Measurements from ENCODE around the gene C20orf141.
"Not testable (repeated sequence)": the region's sequence is repeated elsewhere in the genome, so short reads cannot be mapped to it uniquely, and the experiment has no call there.

The C20orf141 gene, protein sequence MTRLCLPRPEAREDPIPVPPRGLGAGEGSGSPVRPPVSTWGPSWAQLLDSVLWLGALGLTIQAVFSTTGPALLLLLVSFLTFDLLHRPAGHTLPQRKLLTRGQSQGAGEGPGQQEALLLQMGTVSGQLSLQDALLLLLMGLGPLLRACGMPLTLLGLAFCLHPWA

DNA sequence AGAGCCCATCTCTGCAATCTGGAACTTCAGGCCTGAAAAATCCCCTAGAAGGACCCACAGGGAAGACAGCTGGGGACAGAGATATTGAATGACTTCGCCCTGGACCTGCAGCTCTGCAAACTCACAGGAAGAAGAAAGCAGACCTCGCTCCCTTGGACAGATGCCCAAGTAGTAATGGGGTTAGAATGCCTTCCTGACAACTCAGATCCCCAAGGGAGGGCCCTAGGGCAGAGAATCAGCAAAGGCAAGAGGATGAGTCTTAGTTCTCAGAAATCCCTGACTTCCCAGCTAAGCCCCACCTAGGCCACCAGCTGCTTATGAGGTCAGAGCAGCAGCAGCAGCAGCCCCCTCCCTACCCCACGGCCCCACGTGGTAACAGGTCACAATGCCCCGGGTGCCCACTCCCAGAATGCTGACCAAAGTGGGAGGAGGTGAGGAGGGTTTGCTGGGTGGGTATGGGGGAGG is at the start of gene C20orf141:
C20orf141 (plus strand) TSS at position 401 of the 465 bp plus-strand sequence. CDS start 198 bp downstream, outside the sequence.
- Mint-ChIP-seq H3K4me3 (no peak within 1 kb of the TSS), H3K27me3 (peaks cover 53% of the 10 kb centered on the region), H3K9me3 (peaks cover 9 to 12% of the 10 kb centered on the region in 2 donors), H3K27ac (no peak within 1 kb of the TSS), H3K4me1 (no peaks in the 10 kb centered on the region)
- DNase-seq, result no peak
- ATAC-seq, result no peak

DNA sequence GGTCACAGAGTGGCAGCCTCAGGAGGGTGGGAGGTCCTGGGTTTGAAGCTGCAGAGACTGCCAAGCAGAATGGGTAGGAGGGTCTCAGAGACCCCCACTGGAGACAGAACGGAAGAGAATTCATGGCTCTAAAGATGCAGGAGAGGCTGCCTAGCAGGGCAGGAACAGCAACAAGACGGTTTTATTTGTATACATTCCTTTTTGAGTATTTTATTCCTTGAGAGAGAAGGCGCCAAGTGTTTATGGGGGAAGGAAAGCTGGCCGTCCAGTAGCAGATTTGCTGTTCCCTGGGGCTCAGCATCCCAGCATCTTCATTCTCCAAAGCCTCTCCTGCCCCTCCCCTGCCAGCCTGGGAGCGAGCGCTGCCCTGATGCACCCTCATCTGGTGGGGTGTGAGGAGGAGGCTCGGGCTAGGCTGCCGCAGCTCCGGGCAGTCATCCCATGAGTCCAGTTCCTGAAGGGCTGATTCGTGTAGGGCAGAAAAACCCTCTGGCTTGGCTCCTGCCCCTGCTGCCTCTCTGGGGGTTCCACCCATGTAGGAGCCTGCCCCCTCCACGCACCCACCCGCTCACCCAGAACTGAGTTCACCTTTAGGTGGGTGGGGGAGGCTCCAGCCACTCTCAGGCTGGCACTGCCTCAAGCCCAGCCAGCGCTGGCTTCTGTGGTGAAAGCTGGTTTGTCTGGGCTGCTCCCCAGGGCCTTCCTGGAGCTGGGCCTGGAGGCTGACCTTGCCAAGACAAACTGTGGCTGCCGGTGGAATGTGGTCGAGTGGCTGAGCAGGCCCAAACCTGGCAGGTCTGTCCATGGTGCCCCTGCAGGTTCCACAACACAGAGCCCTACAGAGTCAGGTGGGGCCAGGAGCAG is 46.8 kb upstream of the C20orf141 start:
- Mint-ChIP-seq H3K27me3 (peaks cover 39% of the 10 kb centered on the region), H3K27ac (no peak overlapping the region), H3K4me3 (no peak overlapping the region), H3K4me1 (peaks cover 6% of the 10 kb centered on the region), H3K9me3 (no peaks in the 10 kb centered on the region)
- ATAC-seq (no peak), DNase-seq (no peak)

DNA sequence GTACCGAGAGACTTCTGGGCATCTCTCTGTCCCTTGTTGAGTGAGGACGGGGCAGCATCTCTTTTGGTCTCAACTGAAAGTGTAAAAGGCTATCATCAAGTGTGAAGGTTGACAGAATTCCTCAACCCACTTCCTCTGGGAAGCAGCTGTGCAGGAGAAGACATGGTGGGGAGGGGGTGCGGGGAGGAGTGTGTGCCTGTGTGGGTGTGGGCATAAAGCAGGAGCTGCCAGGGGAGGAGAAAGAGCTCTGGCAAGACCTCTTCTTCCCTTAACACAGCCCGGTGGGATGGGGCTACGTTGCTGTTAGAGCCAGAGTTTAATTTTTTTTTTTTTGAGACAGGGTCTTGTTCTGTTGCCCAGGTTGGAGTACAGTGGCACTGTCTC is 46.2 kb upstream of the C20orf141 start:
- Mint-ChIP-seq H3K9me3 (no peaks in the 10 kb centered on the region), H3K4me3 (no peak overlapping the region), H3K4me1 (peaks cover 6% of the 10 kb centered on the region), H3K27me3 (peaks cover 34% of the 10 kb centered on the region), H3K27ac (no peak overlapping the region)
- DNase-seq (no peak), ATAC-seq (no peak)

DNA sequence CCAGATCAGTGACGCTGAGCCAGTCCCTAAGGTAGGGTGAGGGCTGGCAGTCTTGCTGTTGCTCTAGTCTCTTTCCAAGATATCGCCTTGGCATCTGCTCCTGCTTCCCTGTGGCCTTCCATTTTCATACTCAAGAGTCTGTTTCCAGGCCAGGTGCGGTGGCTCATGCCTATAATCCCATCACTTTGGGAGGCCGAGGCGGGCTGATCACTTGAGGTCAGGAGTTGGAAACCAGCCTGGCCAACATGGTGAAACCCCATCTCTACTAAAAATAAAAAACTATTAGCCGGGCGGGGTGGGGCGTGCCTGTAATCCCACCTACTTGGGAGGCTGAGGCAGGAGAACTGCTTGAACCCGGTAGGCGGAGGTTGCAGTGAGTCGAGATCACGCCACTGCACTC is 44.7 kb upstream of the C20orf141 start:
- not testable (repeated sequence) for ATAC-seq, H3K4me3 Mint-ChIP-seq, H3K9me3 Mint-ChIP-seq, H3K27ac Mint-ChIP-seq, DNase-seq, H3K4me1 Mint-ChIP-seq
- H3K27me3 Mint-ChIP-seq, result peaks cover 34% of the 10 kb centered on the region

DNA sequence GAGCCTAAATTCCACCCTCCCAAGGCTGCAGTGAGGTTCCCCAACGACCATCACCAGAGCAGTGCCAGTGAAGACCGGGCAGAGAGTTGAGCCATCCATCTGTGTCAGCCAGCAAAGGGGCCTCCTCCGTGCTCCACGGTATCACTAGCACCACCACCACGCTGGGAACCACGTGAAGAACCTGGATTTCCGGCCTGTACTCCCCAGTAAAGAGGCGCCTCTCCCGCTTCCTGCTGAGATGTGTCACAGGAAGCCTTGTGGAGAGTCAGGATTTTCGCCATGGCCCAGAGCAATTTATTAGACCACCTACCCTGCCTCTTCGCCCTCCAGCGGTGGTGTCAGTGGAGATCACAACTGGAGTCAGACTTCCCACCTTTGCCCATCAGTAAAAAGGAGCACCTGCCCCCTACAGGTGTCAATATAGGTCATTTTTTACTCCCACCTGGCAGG is 43.1 kb upstream of the C20orf141 start:
- no peak overlapping the region for H3K4me3 Mint-ChIP-seq
- DNase-seq, result no peak
- peaks cover 6% of the 10 kb centered on the region for H3K4me1 Mint-ChIP-seq
- ATAC-seq, result peak; percentile 31
- no peaks in the 10 kb centered on the region for H3K9me3 Mint-ChIP-seq
- H3K27ac Mint-ChIP-seq, result no peak overlapping the region
- peaks cover 34% of the 10 kb centered on the region for H3K27me3 Mint-ChIP-seq

DNA sequence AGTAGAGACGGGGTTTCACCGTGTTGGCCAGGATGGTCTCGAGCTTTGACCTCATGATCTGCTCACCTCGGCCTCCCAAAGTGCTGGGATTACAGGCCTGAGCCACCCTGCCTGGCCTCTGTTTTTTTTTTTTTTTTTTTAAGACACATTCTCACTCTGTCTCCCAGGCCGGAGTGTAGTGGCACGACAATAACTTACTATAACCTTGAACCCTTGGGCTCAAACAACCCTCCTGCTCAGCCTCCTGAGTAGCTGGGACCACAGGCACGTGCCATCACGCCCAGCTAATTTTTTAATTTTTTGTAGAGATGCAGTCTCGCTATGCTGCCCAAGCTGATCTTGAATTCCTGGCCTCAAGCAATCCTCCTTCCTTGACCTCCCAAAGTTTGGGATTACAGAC is 41.0 kb upstream of the C20orf141 start:
- no peak for DNase-seq
- no peak overlapping the region for H3K4me3 Mint-ChIP-seq
- H3K27ac Mint-ChIP-seq, result no peak overlapping the region
- no peaks in the 10 kb centered on the region for H3K9me3 Mint-ChIP-seq
- H3K4me1 Mint-ChIP-seq, result peaks cover 6% of the 10 kb centered on the region
- H3K27me3 Mint-ChIP-seq, result peaks cover 21% of the 10 kb centered on the region
- ATAC-seq, result no peak

DNA sequence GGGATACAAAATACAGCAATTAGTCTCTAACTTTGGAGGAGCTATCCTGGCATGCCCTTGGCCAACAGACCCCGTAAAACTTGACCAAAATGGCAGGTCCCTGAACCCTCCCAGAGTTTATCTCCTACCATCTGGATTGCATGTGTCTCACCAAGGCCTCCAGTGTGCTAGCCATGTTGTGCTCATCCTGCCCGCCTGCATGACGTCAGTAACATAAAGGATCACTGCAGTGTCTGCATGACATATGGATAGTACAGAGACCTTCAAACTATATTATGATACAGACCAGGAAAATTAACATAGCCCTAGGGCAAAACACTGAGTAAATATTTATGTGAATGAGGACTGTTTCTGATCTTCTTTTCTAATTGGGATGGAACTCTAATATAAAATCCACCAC is 39.6 kb upstream of the C20orf141 start:
- Mint-ChIP-seq H3K4me3 (no peak overlapping the region), H3K27ac (peak overlapping the region in 1 of 2 donors; percentile 54), H3K4me1 (peaks cover 6% of the 10 kb centered on the region), H3K27me3 (peaks cover 8% of the 10 kb centered on the region), H3K9me3 (no peaks in the 10 kb centered on the region)
- ATAC-seq, result no peak
- no peak for DNase-seq

DNA sequence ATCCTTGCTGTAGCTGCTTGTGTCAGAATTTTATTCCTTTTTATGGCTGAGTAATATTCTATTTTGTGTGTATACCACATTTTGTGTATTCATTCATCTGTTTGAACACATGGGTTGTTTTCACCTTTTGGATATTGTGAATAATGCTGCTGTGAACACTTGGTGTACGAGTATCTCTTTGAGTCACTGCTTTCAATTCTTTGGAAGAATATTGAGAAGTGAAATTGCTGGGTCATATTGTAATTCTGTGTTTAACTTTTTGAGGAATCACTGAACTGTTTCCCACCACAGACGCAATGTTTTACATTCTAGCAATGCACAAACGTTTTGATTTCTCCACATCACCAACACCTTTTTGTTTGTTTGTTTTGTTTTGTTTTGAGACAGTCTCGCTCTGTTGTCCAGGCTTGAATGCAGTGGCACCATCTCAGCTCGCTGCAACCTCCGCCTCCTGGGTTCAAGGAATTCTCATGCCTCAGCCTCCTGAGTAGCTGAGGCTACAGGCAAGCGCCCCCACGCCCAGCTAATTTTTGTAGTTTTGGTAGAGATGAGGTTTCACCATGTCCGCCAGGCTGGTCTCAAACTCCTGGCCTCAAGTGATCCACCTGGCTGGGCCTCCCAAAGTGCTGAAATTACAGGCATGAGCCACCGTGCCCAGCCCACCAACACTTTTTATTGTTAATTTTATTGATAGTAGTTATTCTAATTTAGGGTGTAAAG is 36.0 kb upstream of the C20orf141 start:
- no peak overlapping the region for H3K4me3 Mint-ChIP-seq

DNA sequence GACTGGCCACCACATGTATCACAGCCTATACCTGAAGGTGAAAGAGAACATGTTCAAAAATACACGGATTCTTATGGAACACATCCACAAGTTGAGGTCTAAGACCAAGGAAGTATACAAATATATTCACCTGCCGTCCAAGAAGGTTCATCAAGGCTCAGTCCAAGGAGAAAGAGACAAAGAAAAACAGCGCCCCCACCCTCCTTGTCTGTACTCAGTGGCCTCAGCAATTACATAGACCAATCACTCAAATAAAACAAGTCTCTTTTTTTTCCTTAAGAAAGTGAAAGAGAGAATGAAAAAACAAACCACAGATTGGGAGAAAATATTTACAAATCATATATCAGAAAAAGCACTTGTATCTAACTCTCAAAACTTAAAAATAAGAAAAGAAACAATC is 33.8 kb upstream of the C20orf141 start:
- no peaks in the 10 kb centered on the region for H3K4me1 Mint-ChIP-seq

More for the DNA sequence above, 36.0 kb upstream of the C20orf141 start:
- H3K27ac Mint-ChIP-seq, result no peak overlapping the region
- ATAC-seq (no peak), DNase-seq (no peak)
- H3K4me1 Mint-ChIP-seq, result no peaks in the 10 kb centered on the region
- H3K27me3 Mint-ChIP-seq, result peaks cover 9% of the 10 kb centered on the region
- H3K9me3 Mint-ChIP-seq, result no peaks in the 10 kb centered on the region

DNA sequence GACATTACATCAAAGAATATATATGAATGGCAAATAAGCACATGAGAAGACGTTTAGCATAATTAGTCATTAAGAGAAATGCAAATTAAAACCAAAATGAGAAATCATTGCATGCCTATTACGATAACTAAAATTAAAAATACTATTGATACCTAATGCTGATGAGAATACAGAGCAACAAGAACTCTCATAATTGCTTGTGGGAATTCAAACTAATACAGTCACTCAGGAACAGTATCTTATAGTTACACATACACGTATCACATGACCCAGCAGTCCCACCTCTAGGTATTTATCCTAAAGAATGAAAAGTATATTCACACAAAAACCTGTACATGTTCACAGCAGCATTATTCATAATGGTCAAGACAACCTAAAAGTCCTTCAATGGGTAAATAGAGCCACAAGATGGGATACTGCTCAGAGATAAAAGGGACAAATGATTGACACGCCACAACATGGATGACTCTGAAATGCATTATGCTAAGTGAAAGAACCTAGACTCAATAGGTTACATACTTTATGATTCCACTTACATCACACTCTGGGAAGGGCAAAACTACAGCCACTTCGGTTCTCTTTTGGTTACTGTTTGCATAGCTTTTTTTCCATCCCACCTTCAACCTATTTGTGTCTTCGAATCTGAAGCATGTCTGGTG is 30.8 kb upstream of the C20orf141 start:
- peaks cover 16% of the 10 kb centered on the region for H3K27me3 Mint-ChIP-seq
- H3K27ac Mint-ChIP-seq, result no peak overlapping the region
- H3K9me3 Mint-ChIP-seq, result no peaks in the 10 kb centered on the region
- ATAC-seq (no peak), DNase-seq (no peak)
- no peak overlapping the region for H3K4me3 Mint-ChIP-seq
- no peaks in the 10 kb centered on the region for H3K4me1 Mint-ChIP-seq

More for the DNA sequence above, 33.8 kb upstream of the C20orf141 start:
- Mint-ChIP-seq H3K27me3 (peaks cover 9% of the 10 kb centered on the region), H3K4me3 (no peak overlapping the region), H3K9me3 (no peaks in the 10 kb centered on the region), H3K27ac (no peak overlapping the region)
- ATAC-seq, result no peak
- no peak for DNase-seq

DNA sequence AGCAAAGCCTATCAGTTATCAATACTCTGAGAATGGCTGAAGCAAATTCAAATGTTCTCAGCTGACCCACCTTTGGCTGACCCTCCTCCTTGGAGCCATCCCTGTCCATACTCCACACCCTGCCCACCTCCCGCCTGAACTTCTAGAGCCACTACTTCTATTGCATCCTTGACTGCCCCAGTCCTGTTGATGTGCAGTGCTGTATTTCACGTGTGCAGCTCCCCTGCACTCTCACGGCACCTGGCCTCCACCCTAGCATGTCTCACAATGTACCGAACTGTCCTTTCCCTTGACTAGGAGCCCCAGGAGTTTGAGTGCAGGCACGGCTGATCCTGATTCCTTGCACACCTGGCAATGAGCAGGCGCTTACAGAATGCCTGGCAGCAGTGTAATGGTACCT is 21.3 kb upstream of the C20orf141 start:
- no peak for DNase-seq
- no peak overlapping the region for H3K4me3 Mint-ChIP-seq
- ATAC-seq, result no peak

DNA sequence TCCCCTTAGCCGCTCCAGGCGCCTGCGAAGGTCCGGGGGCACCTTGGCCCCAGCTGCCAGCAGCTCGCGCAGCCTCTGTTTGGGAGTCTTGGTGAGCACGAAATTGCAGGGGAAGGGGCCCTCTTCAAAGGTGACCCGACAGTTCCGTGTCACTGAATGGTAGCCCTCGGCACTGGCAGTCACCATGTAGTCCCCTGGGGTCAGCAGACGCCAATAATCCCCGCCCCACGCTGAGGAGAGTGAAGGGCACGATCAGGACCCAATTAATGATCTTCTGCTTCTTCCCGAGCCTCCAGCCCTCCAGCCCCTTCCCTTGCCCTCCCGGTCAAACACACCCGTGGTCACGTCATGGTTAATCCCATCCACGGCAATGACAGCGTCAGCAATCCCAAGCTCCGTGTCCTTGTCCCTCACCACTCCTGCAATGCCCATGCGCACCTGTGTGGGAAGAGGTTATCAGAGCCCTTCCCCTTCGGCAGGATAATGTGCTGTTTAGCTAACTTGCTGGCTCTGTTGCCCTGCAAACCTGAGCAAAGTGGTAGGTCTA is 20.5 kb upstream of the C20orf141 start:
- no peak overlapping the region for H3K27ac Mint-ChIP-seq
- peaks cover 31% of the 10 kb centered on the region for H3K27me3 Mint-ChIP-seq

More for the DNA sequence above, 21.3 kb upstream of the C20orf141 start:
- Mint-ChIP-seq H3K9me3 (no peaks in the 10 kb centered on the region), H3K4me1 (peaks cover 9% of the 10 kb centered on the region), H3K27ac (no peak overlapping the region), H3K27me3 (peaks cover 28% of the 10 kb centered on the region)

DNA sequence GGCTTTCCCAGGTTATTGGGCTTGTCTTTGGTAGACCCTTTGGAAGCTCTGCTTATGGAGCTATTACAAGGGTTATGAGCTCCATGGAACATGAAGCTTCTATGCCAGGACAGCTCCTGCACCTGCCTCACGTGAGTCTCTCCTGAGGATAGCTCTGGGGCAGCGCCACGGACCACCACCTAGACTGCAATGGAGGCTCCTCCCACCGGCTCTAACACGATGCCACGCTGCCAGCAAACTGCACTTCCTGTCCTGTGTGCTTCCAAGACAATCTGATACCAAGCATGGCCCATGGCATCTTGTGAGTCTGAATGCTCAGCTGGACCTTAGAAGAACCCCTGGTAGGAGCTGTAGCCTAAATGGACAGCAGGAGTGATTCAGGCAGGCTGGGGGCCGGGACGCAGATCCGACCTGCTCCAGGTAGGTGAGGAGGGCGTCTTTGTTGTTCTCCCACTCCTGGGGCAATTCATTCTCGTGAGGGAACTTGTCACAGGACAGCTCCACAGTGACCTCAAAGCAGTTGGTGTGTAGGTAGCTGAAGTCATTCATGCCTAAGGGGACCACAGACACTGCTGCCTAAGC is 19.8 kb upstream of the C20orf141 start:
- no peak overlapping the region for H3K4me3 Mint-ChIP-seq
- H3K4me1 Mint-ChIP-seq, result peaks cover 24% of the 10 kb centered on the region
- H3K9me3 Mint-ChIP-seq, result no peaks in the 10 kb centered on the region
- no peak for DNase-seq
- no peak for ATAC-seq
- peaks cover 38% of the 10 kb centered on the region for H3K27me3 Mint-ChIP-seq
- no peak overlapping the region for H3K27ac Mint-ChIP-seq

More for the DNA sequence above, 20.5 kb upstream of the C20orf141 start:
- H3K4me1 Mint-ChIP-seq, result peaks cover 17% of the 10 kb centered on the region
- DNase-seq (no peak), ATAC-seq (no peak)
- no peak overlapping the region for H3K4me3 Mint-ChIP-seq
- no peaks in the 10 kb centered on the region for H3K9me3 Mint-ChIP-seq

DNA sequence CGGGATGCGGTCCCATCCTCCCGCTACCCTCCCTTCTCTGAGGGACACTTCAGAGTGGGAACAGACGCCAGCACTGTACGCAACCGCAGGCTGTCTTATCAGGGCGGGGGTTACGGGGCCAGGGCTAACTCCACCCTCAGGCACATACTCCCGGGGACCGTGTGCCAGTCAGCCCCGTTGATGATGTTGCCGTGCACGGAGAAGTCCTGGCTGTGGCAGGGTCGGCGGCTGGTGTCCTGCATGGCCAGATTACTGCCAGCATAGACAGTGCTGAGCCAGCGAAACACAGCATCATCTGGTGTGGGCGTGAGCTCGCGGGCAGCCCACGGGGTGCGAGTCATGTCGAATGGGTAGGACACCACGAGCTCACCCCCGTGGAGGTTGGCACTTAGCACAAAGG is 19.3 kb upstream of the C20orf141 start:
- H3K4me1 Mint-ChIP-seq, result peaks cover 27% of the 10 kb centered on the region
- ATAC-seq (no peak), DNase-seq (no peak)
- no peaks in the 10 kb centered on the region for H3K9me3 Mint-ChIP-seq
- H3K27ac Mint-ChIP-seq, result no peak overlapping the region
- peaks cover 43% of the 10 kb centered on the region for H3K27me3 Mint-ChIP-seq
- no peak overlapping the region for H3K4me3 Mint-ChIP-seq

Data from stimulated activated naive CD8-positive, alpha-beta T cell treated with anti-CD3 and anti-CD28 coated beads, Interleukin-15, amount 100 ng/mL, for 72 hours (primary cell).